Measurements from ENCODE around the gene ZNF474. TPM values are rescaled to one million over a fixed set of nuclear protein-coding genes. Genes with fewer than 3 reads are reported as not detected.

The ZNF474 gene
- total and polyA plus RNA-seq, 2 of the 4 experiments (the other 2 are of a cell fraction): 0.24 to 0.54 TPM

GRCh38 chr5:122105909-122106308, 23.4 kb upstream of the ZNF474 start:
- H3K56ac ChIP-seq (ENCODE audit: extremely low read depth, insufficient read depth, low read length): no peak overlapping the region
- H3K9me1 ChIP-seq (ENCODE audit: insufficient read depth, low read length): no peaks in the 10 kb centered on the region
- ATAC-seq (ENCODE audit: low read depth): no peak
- TF ChIP-seq CTCF (conservative IDR thresholded peaks at IDR 0.05; ENCODE audit: low read depth, low read length): no peak
- no peak for TF ChIP-seq MXI1 (IDR thresholded peaks at IDR 0.05; ENCODE audit: borderline replicate concordance, low read depth, low read length)
- no peak for TF ChIP-seq BHLHE40 (IDR thresholded peaks at IDR 0.05; ENCODE audit: low read depth, low read length)
- no peak for TF ChIP-seq MAZ (IDR thresholded peaks at IDR 0.05; ENCODE audit: borderline replicate concordance, low read depth, low read length)
- no peak for TF ChIP-seq NFE2L2 (IDR thresholded peaks at IDR 0.05; ENCODE audit: low read depth, low read length)
- no peak for TF ChIP-seq RFX5 (IDR thresholded peaks at IDR 0.05; ENCODE audit: low read depth, low read length)
- TF ChIP-seq, protein P1, sequence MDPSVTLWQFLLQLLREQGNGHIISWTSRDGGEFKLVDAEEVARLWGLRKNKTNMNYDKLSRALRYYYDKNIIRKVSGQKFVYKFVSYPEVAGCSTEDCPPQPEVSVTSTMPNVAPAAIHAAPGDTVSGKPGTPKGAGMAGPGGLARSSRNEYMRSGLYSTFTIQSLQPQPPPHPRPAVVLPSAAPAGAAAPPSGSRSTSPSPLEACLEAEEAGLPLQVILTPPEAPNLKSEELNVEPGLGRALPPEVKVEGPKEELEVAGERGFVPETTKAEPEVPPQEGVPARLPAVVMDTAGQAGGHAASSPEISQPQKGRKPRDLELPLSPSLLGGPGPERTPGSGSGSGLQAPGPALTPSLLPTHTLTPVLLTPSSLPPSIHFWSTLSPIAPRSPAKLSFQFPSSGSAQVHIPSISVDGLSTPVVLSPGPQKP (IDR thresholded peaks at IDR 0.05; ENCODE audit: borderline replicate concordance, low read depth, low read length): no peak
- no peak for TF ChIP-seq RCOR1 (IDR thresholded peaks at IDR 0.05; ENCODE audit: insufficient replicate concordance, low read length)
- no peak for TF ChIP-seq SMC3 (IDR thresholded peaks at IDR 0.05; ENCODE audit: low read depth, low read length)
- no peak for TF ChIP-seq USF2 (IDR thresholded peaks at IDR 0.05; ENCODE audit: low read depth, low read length)
- TF ChIP-seq CHD1 (IDR thresholded peaks at IDR 0.05; ENCODE audit: low read depth, low read length): no peak
- no peak overlapping the region for H3K4me3 ChIP-seq (ENCODE audit: insufficient read depth, low read depth, low read length)
- H3K4ac ChIP-seq (ENCODE audit: low read depth, low read length): no peak overlapping the region
- no peaks in the 10 kb centered on the region for H3K36me3 ChIP-seq (ENCODE audit: control insufficient read depth, insufficient read depth, low read length)
- H4K20me1 ChIP-seq (ENCODE audit: insufficient read depth, low read length): no peaks in the 10 kb centered on the region
- H3K27ac ChIP-seq (ENCODE audit: insufficient read depth, low read length): no peak overlapping the region
- no peaks in the 10 kb centered on the region for H3K79me1 ChIP-seq (ENCODE audit: low read depth in 1 of 2, low read length in 2 of 2)
- no peak overlapping the region for H3K23ac ChIP-seq (ENCODE audit: low read depth, low read length)
- in situ Hi-C loops (cut with MboI; ENCODE audit: low sequenced_read_pairs): no loop called here
- H3K14ac ChIP-seq (replicated peaks; ENCODE audit: low read depth, low read length): no peak overlapping the region
- no peak overlapping the region for H2BK5ac ChIP-seq (ENCODE audit: low read depth, low read length, poor library complexity, severe bottlenecking)
- dilution Hi-C loops (cut with HindIII; ENCODE audit: low sequenced_read_pairs, unreplicated experiment): no loop called here
- H2BK15ac ChIP-seq (ENCODE audit: low read depth, low read length): no peak overlapping the region
- no TSS peak for BruUV-seq (replicated peaks)
- 80% methylated on average over 1 of the region's 2 CpGs; no CpG with 5 or more reads in 1 of the 2 experiments for WGBS, 2 experiments (ENCODE audit: extremely low coverage in 2 of 2, insufficient read length in 1 of 2)
- POLR2A ChIA-PET (ENCODE audit: unreplicated experiment): no interaction called here
- H3K9ac ChIP-seq (ENCODE audit: low read depth, low read length): no peak overlapping the region
- no peak overlapping the region for H4K91ac ChIP-seq (ENCODE audit: insufficient read depth, low read depth, low read length)
- H2AFZ ChIP-seq (replicated peaks; ENCODE audit: low read length, poor library complexity): no peak overlapping the region
- no peak overlapping the region for H3K18ac ChIP-seq (ENCODE audit: low read depth, low read length)
- H4K5ac ChIP-seq (ENCODE audit: low read depth, low read length): no peak overlapping the region
- no peak overlapping the region for H2BK20ac ChIP-seq (ENCODE audit: low read depth, low read length)
- no peak overlapping the region for H4K8ac ChIP-seq (ENCODE audit: low read depth in 2 of 2, low read length in 2 of 2)
- H3K4me2 ChIP-seq (ENCODE audit: low read depth, low read length): no peak overlapping the region
- H2AK9ac ChIP-seq (replicated peaks; ENCODE audit: low read depth, low read length, poor library complexity): no peak overlapping the region
- CTCF ChIA-PET: no interaction called here
- no peak for DNase-seq
- H3K27me3 ChIP-seq (ENCODE audit: control insufficient read depth, insufficient read depth, low read length): no peaks in the 10 kb centered on the region
- H2AK5ac ChIP-seq (ENCODE audit: low read depth, low read length): no peak overlapping the region
- no peak overlapping the region for H2BK120ac ChIP-seq (ENCODE audit: low read depth, low read length)
- intact Hi-C loops (cut with micrococcal nuclease): no loop called here
- H3K9me3 ChIP-seq (ENCODE audit: control insufficient read depth, insufficient read depth, low read length): no peaks in the 10 kb centered on the region
- H3K4me1 ChIP-seq (ENCODE audit: control insufficient read depth, insufficient read depth, low read length): no peaks in the 10 kb centered on the region
